Activated T-cell treated with anti-CD3 and anti-CD28 coated beads, Interleukin-2, amount 50 U/mL, for 4 hours (primary cell): ENCODE measurements around the gene DCN. TPM values are rescaled to one million over a fixed set of nuclear protein-coding genes. Genes with fewer than 3 reads are reported as not detected.

ENCODE experiments used
- ATAC-seq, 2 donors: fragments of 200-7000 bp; cut with Tn5 transposase; one replicate each; pipeline ENCODE4 v1.10.0; 2021
- DNase-seq: peaks from one replicate; pipeline ENCODE4 v3.0.0-alpha.2; 2020
- H3K27me3 Mint-ChIP-seq: one replicate; pipeline ENCODE4 v1.8.0; 2021; ENCODE audit warnings: low read depth, mixed read lengths
- H3K36me3 Mint-ChIP-seq: one replicate; pipeline ENCODE4 v1.8.0; 2022; ENCODE audit warnings: mixed read lengths; ENCODE audit not compliant: insufficient read depth
- H3K4me1 Mint-ChIP-seq: one replicate; pipeline ENCODE4 v1.8.0; 2021; ENCODE audit warnings: low read depth, mixed read lengths
- H3K4me3 Mint-ChIP-seq: one replicate; pipeline ENCODE4 v1.8.0; 2021; ENCODE audit warnings: mild to moderate bottlenecking, moderate library complexity, mixed read lengths
- H3K9me3 Mint-ChIP-seq: one replicate; pipeline ENCODE4 v1.8.0; 2021; ENCODE audit warnings: mixed read lengths
- total RNA-seq, 3 donors: library from RNA; stranded (reverse); gene quantifications; one replicate each; pipeline ENCODE4 v1.2.1, GENCODE V29; 2021

The DCN gene
- total RNA-seq, 3 donors from 2014 or later: 1.6 to 4.0 (median 3.4) TPM

- Mint-ChIP-seq H3K4me1 (no peaks in the 10 kb centered on the region), H3K27me3 (no peaks in the 10 kb centered on the region), H3K36me3 (no peaks in the 10 kb centered on the region), H3K9me3 (no peaks in the 10 kb centered on the region), H3K4me3 (no peak overlapping the region)
- DNase-seq: no peak
- ATAC-seq: no peak
Measured at GRCh38 chr12:91204421-91204820, 21.8 kb upstream of the DCN start.

GRCh38 chr12:91203610-91204009, 21.0 kb upstream of the DCN start:
- no peak for ATAC-seq
- no peaks in the 10 kb centered on the region for H3K4me1 Mint-ChIP-seq
- no peak overlapping the region for H3K4me3 Mint-ChIP-seq
- no peaks in the 10 kb centered on the region for H3K9me3 Mint-ChIP-seq
- no peaks in the 10 kb centered on the region for H3K27me3 Mint-ChIP-seq
- no peak for DNase-seq
- H3K36me3 Mint-ChIP-seq: no peaks in the 10 kb centered on the region

GRCh38 chr12:91202390-91202789, 19.8 kb upstream of the DCN start:
- H3K4me1 Mint-ChIP-seq: no peaks in the 10 kb centered on the region
- H3K4me3 Mint-ChIP-seq: no peak overlapping the region
- no peaks in the 10 kb centered on the region for H3K9me3 Mint-ChIP-seq
- H3K36me3 Mint-ChIP-seq: no peaks in the 10 kb centered on the region
- no peak for ATAC-seq
- no peaks in the 10 kb centered on the region for H3K27me3 Mint-ChIP-seq
- DNase-seq: no peak

DNA sequence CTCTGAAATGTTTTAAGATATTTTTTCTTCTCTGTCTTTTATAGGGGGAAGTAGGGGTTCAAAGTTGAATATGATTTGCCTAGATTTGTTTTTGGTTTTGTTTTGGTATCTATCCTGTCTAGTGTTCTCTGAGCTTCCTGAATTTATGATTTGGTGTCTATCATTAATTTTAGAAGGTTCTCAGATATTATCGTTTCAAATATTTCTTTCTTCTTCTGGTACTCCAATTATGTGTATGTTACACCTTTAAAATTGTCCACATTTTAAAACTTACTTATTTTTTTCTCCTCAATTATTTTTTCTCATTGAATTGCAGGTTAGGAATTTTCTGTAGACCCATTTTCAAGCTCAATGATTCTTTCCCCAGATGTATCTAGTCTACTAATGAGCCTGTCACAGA, 13.8 kb upstream of the DCN start:
- ATAC-seq (no peak), DNase-seq (no peak)
- Mint-ChIP-seq H3K9me3 (peaks cover 14% of the 10 kb centered on the region), H3K4me3 (no peak overlapping the region), H3K4me1 (no peaks in the 10 kb centered on the region), H3K27me3 (no peaks in the 10 kb centered on the region), H3K36me3 (no peaks in the 10 kb centered on the region)

GRCh38 chr12:91194500-91194899, 11.9 kb upstream of the DCN start:
- Mint-ChIP-seq H3K4me1 (no peaks in the 10 kb centered on the region), H3K36me3 (no peaks in the 10 kb centered on the region), H3K4me3 (no peak overlapping the region), H3K9me3 (peaks cover 14% of the 10 kb centered on the region), H3K27me3 (no peaks in the 10 kb centered on the region)
- ATAC-seq: no peak
- no peak for DNase-seq

- Mint-ChIP-seq H3K4me1 (no peaks in the 10 kb centered on the region), H3K27me3 (peaks cover 3% of the 10 kb centered on the region), H3K4me3 (no peak overlapping the region), H3K9me3 (peaks cover 8% of the 10 kb centered on the region), H3K36me3 (no peaks in the 10 kb centered on the region)
- DNase-seq: no peak
- ATAC-seq: no peak
Measured at GRCh38 chr12:91191513-91192111, 9.0 kb upstream of the DCN start.

DNA sequence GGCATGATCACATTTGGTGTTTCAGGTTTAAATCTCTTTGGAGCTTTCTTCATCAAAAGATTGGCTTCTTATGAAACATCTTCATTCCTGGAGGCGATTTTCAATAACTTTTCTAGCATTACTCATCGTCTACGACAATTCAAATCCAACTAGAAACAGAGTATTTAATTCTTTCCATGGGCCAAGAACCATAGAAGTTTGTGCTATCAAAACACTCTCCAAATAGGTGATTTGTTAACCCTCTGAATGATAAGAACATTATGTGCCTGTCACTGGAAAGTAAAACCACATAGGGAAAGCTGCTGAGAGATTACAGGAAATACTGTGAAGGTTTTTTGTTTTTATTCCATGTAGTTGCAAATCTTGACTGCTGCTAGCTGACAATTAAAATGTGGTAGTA, 6.9 kb upstream of the DCN start:
- no peaks in the 10 kb centered on the region for H3K4me1 Mint-ChIP-seq
- H3K27me3 Mint-ChIP-seq: peaks cover 3% of the 10 kb centered on the region
- no peaks in the 10 kb centered on the region for H3K36me3 Mint-ChIP-seq
- ATAC-seq (no peak), DNase-seq (no peak)
- H3K9me3 Mint-ChIP-seq: no peaks in the 10 kb centered on the region
- H3K4me3 Mint-ChIP-seq: no peak overlapping the region

DNA sequence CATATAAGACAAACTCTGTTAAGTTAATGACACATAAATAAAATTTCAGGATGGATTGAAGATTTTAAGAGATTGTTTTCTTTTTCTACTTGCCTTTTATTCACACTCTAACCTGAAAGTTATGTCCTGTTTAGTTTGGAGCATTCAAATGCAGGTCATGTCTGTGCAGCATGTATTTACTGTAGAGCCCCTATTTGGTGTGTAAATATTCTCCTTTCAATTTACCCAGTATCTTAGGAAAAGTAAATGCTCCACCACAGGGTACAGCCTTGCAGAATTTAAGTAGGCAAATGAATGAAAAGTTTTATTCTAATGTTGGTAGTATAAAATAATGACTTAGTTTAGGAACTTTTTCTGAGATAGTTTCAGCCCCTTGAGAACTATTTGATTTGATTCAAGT, 6.2 kb upstream of the DCN start:
- DNase-seq: no peak
- H3K27me3 Mint-ChIP-seq: peaks cover 3% of the 10 kb centered on the region
- no peak for ATAC-seq
- H3K36me3 Mint-ChIP-seq: no peaks in the 10 kb centered on the region
- H3K4me3 Mint-ChIP-seq: no peak overlapping the region
- H3K4me1 Mint-ChIP-seq: no peaks in the 10 kb centered on the region
- no peaks in the 10 kb centered on the region for H3K9me3 Mint-ChIP-seq

DNA sequence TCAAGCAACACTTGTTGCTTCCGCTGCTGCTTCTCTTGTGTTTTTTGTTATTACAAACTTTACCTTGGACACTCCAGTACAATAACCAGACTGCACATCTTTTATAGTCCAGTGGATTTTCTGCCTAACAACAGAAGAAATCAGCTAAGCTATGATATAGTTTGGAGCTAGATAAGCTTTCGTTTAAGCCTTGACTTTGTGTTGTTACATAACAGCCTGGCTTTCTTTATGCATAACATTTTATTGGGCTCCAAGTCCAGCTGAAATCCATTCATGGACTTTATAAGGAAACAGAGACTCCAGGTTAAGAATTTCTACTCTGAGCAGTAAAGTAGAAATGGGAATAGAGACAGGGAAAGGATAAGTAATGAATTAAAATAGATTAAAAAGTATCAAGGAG, 3.5 kb upstream of the DCN start:
- Mint-ChIP-seq H3K4me3 (no peak overlapping the region), H3K9me3 (no peaks in the 10 kb centered on the region), H3K27me3 (peaks cover 6% of the 10 kb centered on the region), H3K4me1 (no peaks in the 10 kb centered on the region), H3K36me3 (no peaks in the 10 kb centered on the region)
- DNase-seq (no peak), ATAC-seq (no peak)

GRCh38 chr12:91185421-91185820, 2.8 kb upstream of the DCN start:
- Mint-ChIP-seq H3K4me3 (no peak overlapping the region), H3K27me3 (peaks cover 6% of the 10 kb centered on the region), H3K36me3 (no peaks in the 10 kb centered on the region), H3K4me1 (no peaks in the 10 kb centered on the region), H3K9me3 (no peaks in the 10 kb centered on the region)
- DNase-seq (no peak), ATAC-seq (no peak)

GRCh38 chr12:91183551-91183950, 934 bp upstream of the DCN start:
- Mint-ChIP-seq H3K9me3 (no peaks in the 10 kb centered on the region), H3K27me3 (peaks cover 4% of the 10 kb centered on the region), H3K4me3 (no peak overlapping the region), H3K36me3 (no peaks in the 10 kb centered on the region), H3K4me1 (no peaks in the 10 kb centered on the region)
- no peak for ATAC-seq
- DNase-seq: no peak

- ATAC-seq (no peak), DNase-seq (no peak)
- H3K9me3 Mint-ChIP-seq: no peaks in the 10 kb centered on the region
- no peak overlapping the region for H3K4me3 Mint-ChIP-seq
- no peaks in the 10 kb centered on the region for H3K36me3 Mint-ChIP-seq
- H3K4me1 Mint-ChIP-seq: no peaks in the 10 kb centered on the region
- peaks cover 4% of the 10 kb centered on the region for H3K27me3 Mint-ChIP-seq
Measured at GRCh38 chr12:91180582-91181395, 1.8 kb downstream of the DCN start.

DNA sequence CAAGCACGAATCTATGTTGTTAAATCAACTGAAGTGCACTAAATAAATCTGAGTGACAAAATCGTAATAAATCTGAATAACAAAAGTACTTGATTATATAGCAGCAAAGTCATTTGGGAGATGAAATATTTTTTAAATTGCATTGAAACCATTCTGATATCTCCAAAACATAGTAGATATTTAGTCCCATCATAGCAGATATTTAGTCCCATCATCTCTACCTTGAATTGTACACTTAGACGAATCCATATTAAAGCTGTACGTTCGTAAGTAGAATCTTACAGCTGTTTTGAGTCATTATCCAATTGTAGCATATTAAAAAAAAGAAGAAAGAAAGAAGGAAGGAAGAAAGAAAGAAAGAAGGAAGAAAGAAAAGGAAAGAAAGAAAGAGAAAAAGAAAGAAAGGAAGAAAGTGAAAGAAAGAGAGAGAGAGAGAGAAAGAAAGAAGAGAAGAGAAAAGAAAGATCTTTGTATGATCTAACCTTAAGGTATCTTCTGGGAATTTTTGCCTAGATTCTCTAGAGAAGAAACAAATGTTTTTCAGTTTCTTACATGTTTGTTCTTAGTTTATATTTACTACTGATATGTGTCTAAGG, 2.6 kb downstream of the DCN start:
- H3K9me3 Mint-ChIP-seq: no peaks in the 10 kb centered on the region
- no peak for ATAC-seq
- no peaks in the 10 kb centered on the region for H3K36me3 Mint-ChIP-seq
- DNase-seq: no peak
- peaks cover 4% of the 10 kb centered on the region for H3K27me3 Mint-ChIP-seq
- no peak overlapping the region for H3K4me3 Mint-ChIP-seq
- H3K4me1 Mint-ChIP-seq: no peaks in the 10 kb centered on the region

DNA sequence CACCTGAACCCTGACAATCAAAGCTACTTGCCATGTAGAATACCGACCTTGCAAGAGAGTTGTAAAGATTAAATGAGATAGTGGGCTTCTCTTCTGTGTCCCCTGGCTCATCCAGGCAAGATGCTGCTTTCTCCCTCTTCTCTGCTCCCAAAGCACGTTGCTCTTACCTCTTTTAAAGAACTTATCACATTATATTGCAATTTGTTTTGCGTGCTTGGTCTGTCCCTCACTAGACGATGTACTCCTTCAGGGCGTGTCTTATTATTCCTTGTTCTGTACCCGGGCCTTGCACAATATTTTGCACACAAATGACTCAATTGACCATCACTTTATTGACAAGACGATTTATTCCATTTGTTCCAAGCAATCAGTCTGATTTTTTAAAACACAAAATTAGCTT, 3.3 kb downstream of the DCN start:
- Mint-ChIP-seq H3K36me3 (no peaks in the 10 kb centered on the region), H3K4me3 (no peak overlapping the region), H3K27me3 (peaks cover 4% of the 10 kb centered on the region), H3K4me1 (no peaks in the 10 kb centered on the region), H3K9me3 (no peaks in the 10 kb centered on the region)
- no peak for ATAC-seq
- no peak for DNase-seq

DNA sequence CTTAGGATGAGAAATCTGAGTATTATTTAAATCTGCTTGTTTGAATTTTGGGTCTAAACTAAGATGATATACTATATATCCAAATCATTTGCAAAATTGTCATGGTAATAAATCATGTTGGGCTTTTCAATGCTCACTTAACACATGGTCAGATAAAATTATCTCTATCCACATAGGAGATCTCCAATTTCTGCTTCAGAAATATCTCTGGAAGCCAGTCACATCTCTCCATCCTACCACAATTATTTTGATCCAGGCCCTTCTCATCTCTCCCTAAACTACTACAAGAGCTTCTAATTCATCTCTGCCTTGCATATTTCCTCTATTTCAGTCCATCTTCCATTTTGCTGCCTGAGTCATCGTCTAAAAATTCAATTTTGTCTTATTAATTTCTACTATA, 3.8 kb downstream of the DCN start:
- no peak for ATAC-seq
- no peak overlapping the region for H3K4me3 Mint-ChIP-seq
- no peaks in the 10 kb centered on the region for H3K36me3 Mint-ChIP-seq
- DNase-seq: no peak
- no peaks in the 10 kb centered on the region for H3K9me3 Mint-ChIP-seq
- H3K4me1 Mint-ChIP-seq: no peaks in the 10 kb centered on the region
- H3K27me3 Mint-ChIP-seq: peaks cover 4% of the 10 kb centered on the region
